ENCODE data around the gene ERBB3.
A peak's percentile ranks its signal among the peaks of the same experiment; 100 is the strongest.

DNA sequence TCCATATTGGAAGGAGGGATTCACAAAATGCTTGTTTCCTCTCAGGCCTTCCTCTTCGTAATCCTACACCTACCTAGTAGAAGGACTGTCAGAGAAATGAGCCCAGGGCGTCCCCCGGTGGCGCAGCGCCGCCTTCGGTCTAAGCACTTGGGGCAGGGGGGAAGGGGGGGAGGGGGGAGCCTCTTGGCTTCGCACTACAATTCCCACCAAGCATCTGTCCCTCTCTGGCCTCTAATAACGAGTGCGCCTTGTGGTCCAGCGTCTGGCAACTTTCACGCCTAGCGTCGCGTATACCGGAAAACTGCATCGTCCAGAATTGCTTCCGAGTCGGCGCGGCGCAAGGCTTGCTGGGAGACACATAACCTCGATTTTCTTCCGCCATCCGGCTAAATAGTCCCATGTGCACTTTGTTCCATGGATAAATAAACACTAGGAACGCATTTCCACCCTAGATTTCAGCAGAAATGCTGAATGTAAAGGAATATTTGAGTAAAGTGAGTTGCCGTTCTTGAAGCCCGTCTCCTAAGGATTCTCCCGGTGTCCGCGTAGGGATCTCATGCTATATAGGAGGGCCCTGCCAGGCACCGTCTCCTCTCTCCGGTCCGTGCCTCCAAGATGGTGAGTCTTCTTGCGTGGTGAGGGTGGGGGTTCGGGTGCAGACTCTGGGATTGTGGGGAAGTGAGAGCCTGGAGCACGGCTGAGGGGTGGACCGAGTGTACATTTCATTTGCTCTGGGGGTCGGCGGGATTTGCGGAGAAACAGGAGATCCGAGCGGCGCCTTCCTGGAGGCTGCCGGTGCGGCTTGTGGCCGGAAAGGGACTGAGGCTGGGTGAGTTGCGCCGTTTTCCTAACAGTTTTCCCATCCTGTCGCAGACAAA, 38.2 kb upstream of the ERBB3 start, which contains the start of gene RPS26:
- TF ChIP-seq RAD21 (IDR thresholded peaks at IDR 0.05 in 1 of 2, conservative IDR thresholded peaks at IDR 0.05 in 1 of 2; ENCODE audit: low read depth in 2 of 2, low read length in 2 of 2) (peak; percentile 63 to 69), TAF1 (IDR thresholded peaks at IDR 0.05; ENCODE audit: low read depth, low read length) (peak; percentile 98), ASH2L (IDR thresholded peaks at IDR 0.05; ENCODE audit: low read length) (peak; percentile 98), SP2 (IDR thresholded peaks at IDR 0.05; ENCODE audit: low read length) (no peak), POLR2A (IDR thresholded peaks at IDR 0.05; ENCODE audit: control extremely low read depth in 1 of 2, low read depth in 2 of 2, low read length in 2 of 2) (peak; percentile 98 to 99), CEBPB (IDR thresholded peaks at IDR 0.05; ENCODE audit: low read depth, low read length) (no peak), KDM1A (IDR thresholded peaks at IDR 0.05; ENCODE audit: borderline replicate concordance, low read length) (no peak), EP300 (IDR thresholded peaks at IDR 0.05; ENCODE audit: borderline replicate concordance in 1 of 2, low read depth in 2 of 2, low read length in 2 of 2) (no peak), BRCA1 (IDR thresholded peaks at IDR 0.05; ENCODE audit: low read depth, low read length) (no peak)
- TF ChIP-seq, protein P1, sequence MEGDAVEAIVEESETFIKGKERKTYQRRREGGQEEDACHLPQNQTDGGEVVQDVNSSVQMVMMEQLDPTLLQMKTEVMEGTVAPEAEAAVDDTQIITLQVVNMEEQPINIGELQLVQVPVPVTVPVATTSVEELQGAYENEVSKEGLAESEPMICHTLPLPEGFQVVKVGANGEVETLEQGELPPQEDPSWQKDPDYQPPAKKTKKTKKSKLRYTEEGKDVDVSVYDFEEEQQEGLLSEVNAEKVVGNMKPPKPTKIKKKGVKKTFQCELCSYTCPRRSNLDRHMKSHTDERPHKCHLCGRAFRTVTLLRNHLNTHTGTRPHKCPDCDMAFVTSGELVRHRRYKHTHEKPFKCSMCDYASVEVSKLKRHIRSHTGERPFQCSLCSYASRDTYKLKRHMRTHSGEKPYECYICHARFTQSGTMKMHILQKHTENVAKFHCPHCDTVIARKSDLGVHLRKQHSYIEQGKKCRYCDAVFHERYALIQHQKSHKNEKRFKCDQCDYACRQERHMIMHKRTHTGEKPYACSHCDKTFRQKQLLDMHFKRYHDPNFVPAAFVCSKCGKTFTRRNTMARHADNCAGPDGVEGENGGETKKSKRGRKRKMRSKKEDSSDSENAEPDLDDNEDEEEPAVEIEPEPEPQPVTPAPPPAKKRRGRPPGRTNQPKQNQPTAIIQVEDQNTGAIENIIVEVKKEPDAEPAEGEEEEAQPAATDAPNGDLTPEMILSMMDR (IDR thresholded peaks at IDR 0.05; ENCODE audit: control extremely low read depth in 1 of 3, insufficient read depth in 1 of 3, low read depth in 1 of 3, low read length in 3 of 3), result peak; percentile 43 to 56 (median 55)

All from H1 (cell line).